Brain pericyte (primary cell): ENCODE results near the gene ACOX2.
"Not testable (repeated sequence)": the region's sequence is repeated elsewhere in the genome, so short reads cannot be mapped to it uniquely, and the experiment has no call there.

Experiments used
- DNase-seq: peaks from one replicate; pipeline ENCODE4 v3.0.0-alpha.2; 2012; ENCODE audit warnings: low read depth, low spot score

ACOX2 gene

GRCh38 chr3:58535531-58536500 lies 1.2 kb downstream of the ACOX2 start:
- DNase-seq, result no peak

GRCh38 chr3:58534592-58535494 lies 2.1 kb downstream of the ACOX2 start:
- DNase-seq, result no peak

DNA sequence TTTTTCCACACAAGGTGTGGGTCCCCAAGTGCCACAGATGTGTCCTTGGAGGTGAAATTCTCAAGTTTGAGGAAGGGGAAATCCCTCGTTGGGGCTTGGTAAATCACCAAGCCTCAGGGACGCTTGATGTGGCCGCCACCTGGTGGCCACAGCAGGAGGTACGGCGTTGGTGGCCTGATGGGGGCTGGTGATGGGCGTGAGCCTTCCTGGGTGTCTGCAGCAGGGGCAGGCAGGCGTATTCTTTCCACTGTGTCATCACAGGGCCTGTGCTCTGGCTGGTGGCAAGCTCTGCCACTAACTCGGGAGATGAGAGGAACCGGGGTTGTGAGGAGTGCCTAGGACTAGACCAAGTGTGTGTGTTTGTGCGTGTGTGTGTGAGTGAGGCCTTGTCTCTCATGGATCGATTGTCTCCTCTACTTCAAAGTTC lies 4.2 kb downstream of the ACOX2 start:
- no peak for DNase-seq

GRCh38 chr3:58531956-58532355 lies 5.0 kb downstream of the ACOX2 start:
- no peak for DNase-seq

DNA sequence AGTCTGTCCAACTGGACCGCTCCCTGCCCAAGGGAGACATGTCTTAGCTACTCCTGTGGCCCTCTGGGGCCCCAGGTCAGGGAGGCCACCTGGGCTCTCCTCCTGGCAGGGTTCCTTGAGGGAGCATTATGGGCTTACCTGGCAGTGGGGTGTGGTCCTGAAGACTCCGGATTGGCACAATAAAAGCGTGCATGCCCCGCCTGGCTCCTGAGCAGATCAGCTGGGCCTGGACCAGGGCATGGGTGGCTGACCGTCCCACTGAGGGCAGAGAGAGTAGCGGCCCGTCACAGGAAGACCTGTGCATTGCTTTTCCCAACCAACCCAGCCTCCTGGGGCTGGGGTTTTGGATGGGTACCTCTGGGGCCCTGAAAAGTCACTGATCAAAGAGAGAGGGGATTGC lies 5.4 kb downstream of the ACOX2 start:
- DNase-seq, result no peak

- DNase-seq, result no peak
Observed at GRCh38 chr3:58530354-58530865, 6.6 kb downstream of the ACOX2 start.

- no peak for DNase-seq
Observed at GRCh38 chr3:58529516-58530353, 7.3 kb downstream of the ACOX2 start.

- DNase-seq, result no peak
Observed at GRCh38 chr3:58528629-58529028, 8.4 kb downstream of the ACOX2 start.

DNA sequence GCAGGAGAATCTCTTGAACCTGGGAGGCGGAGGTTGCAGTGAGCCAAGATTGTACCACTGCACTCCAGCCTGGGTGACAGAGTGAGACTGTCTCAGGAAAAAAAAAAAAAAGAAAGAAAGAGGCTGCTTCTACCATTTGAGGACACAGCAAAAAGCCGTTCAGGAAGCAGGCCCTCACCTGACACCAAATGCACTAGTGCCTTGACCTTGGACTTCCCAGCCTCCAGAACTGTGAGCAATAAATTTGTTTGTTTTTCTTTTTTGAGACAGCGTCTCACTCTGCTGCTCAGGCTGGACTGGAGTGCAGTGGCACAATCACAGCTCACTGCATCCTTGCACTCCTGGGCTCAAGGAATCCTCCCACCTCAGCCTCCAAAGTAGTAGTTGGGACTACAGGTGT lies 9.6 kb downstream of the ACOX2 start:
- DNase-seq, result not testable (repeated sequence)

GRCh38 chr3:58526515-58526957 lies 10.5 kb downstream of the ACOX2 start:
- peak; percentile 53 for DNase-seq

DNA sequence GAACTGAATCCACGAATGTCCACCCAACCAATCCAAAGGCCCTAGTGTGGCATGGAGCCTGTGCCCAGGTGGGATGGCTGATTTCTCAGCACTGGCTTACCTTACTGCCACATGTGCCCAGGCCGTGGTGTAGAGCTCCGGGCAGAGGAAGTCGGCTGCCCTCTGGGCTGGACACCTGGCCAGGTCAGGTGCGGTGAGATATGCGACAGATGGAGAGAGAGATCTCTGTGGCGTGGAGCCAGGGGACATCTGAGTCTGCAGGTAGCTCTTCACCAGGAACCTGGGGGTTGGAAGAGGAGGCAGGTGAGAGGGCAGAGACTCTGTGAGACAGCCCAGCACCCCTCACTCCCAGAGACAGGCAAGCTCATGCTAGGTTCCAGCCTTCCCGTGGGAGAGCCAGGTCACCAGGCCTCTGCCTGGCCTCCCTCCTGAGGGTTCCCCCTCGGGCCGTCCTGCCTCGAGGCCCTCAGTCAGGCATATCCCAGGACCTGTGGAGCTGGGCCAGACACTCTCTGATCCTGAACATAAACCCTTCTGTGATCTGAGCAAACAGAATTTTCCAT lies 12.6 kb downstream of the ACOX2 start:
- no peak for DNase-seq

GRCh38 chr3:58522759-58523425 lies 14.1 kb downstream of the ACOX2 start:
- DNase-seq, result no peak

DNA sequence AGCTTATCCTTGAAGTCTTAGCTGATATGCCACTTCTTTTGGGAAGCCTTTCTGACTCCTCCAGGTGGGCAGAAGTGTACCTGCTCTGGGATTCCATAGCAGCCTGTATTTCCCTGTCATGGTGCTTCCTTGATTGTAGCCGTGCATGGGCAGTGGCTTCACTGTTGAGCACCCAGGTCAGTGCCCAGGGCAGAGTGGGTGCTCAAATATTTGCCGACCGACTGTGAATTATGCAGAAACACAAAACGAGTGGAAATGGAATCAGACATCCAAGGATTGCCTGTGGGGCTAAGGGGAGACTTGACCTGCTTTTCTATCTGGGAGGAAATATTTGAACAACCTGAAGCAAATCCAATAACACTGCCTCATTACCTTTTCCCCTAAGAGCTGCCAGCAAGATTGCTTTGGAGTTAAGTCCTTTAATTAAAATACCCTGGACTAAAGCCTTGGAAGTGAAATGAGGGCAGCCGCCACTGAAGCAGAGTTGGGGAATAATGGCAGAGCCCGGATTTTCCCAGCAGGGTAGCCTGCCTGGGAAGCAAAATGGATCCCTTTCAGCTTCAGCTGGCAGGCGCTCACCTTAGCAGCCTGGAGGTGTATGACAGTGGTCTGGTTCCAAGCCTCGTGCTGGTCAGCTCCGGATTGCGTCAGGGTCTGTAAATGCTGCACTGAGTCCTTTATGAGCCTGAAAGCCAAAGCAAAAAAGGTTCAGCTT lies 14.9 kb downstream of the ACOX2 start:
- DNase-seq, result no peak

- no peak for DNase-seq
Observed at GRCh38 chr3:58521336-58521670, 15.7 kb downstream of the ACOX2 start.

- no peak for DNase-seq
Observed at GRCh38 chr3:58520403-58521335, 16.3 kb downstream of the ACOX2 start.

GRCh38 chr3:58519668-58520402 lies 17.2 kb downstream of the ACOX2 start:
- DNase-seq, result no peak

DNA sequence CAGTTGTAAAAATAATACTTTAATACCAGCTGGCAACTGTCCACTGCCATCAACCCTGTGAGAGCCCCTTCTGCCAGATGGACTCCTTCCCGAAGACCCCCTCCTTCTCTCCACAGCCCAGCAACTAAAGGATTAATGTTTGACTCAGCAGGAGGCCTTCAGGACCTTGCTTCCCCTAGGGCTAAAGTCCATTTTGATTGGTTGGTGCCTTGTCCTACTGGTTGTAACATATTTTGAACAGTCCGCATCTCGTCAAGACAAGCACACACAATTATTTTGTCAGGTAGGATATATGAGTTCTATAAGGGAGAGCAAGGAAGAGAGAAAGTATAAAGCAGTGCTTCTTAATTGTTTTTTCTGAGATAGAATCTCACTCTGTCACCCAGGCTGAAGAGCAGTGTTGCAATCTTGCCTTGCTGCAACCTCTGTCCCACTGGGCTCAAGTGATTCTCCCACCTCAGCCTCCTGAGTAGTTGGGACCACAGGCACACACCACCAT lies 18.6 kb downstream of the ACOX2 start:
- DNase-seq, result no peak

DNA sequence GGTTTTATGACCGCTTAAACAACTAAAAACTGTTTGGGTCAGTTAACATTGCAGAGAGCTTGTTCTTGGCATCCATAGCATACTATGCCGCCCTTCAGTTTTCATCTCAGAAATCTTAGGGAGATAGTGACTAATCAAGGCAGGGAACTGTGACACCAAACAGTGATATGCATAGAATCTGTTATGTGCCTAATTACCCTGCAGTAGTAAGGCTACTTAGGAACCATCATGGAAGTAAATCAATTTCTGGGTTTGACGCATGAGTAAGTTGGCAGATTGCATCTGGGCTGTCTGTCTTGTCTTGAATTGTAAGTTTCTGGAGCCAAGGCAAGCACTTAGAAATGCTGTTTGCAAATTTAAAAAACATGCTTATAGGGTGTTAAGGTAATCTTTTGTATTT lies 22.6 kb downstream of the ACOX2 start:
- DNase-seq, result no peak
